ENCODE measurements around the gene OFD1. TPM values are rescaled to one million over a fixed set of nuclear protein-coding genes. Genes with fewer than 3 reads are reported as not detected.

OFD1 gene
- total RNA-seq, 1 donor from 2014 or later = 15.9 TPM

DNA sequence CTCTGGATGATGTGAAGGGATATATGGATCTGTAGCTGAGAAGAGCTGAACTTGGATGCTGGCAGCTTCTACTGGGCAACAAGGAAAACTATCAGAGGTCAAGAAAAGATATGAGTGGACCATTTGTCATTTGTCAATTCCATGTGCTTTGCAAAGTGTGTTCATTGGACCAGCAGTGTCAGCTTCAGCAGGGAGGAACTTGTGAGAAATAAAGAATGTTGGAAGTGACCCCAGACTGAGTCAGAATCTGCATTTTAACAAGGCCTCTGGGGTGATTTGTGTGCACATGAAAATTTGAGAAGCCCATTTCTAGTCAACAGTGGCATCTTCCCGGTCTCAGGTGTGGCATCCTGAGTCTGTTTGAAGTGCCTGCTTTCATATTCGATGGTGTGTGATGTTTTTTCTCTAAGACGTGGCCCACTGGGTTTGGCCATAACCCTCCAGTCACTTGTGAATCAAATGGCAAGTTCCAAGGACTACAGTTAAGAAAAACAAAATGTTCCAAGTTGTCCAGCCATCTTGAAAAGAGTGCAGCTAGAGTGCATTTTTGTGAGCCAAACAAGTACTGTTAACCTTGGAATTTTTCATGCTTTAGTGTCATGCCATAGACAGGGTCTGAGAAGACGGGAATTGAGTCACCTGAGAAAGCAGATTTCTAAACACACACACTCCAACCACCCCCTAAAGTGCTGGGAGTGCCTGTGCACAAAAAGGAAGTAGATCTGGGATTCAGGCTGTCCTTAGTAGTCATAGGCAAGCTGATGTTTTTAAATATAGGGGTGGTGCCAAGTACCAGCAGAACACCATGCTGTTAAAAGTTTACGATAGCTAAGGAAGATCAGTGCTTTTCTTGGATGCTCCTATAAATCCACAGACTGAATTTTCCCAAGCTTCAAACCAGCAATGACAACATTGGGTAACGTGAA, 55.9 kb downstream of the OFD1 start:
- DNase-seq (ENCODE audit: low spot score in 2 of 2) = no peak
- no peak for FAIRE-seq

- FAIRE-seq (no peak), DNase-seq (ENCODE audit: low spot score in 2 of 2) (no peak)
Measured at GRCh38 chrX:13791145-13791544, 56.6 kb downstream of the OFD1 start.

- DNase-seq (ENCODE audit: low spot score in 2 of 2) = peak in 1 of 2 donors; percentile 9
- FAIRE-seq = peak; percentile 3
Measured at GRCh38 chrX:13791559-13791958, 57.0 kb downstream of the OFD1 start.

DNA sequence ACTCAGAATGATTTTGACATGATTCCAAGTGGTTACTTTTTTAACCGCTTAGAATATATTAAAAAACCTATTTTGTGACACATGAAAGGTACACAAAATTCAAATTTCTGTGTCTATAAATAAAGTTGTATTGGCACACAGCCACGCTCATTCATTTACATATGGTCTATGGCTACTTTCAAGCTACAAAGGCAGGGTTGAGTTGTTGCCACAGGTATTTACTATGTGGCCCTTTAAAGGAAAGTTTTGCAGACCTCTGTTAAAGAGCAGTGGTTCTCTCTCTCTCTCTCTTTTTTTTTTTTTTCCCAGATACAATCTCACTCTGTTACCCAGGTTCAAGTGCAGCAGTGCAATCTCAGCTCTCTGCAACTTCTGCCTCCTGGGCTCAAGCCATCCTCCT, 59.3 kb downstream of the OFD1 start:
- FAIRE-seq (no peak), DNase-seq (ENCODE audit: low spot score in 2 of 2) (no peak)

GRCh38 chrX:13794417-13794816, 59.9 kb downstream of the OFD1 start:
- FAIRE-seq (no peak), DNase-seq (ENCODE audit: low spot score in 2 of 2) (no peak)

DNA sequence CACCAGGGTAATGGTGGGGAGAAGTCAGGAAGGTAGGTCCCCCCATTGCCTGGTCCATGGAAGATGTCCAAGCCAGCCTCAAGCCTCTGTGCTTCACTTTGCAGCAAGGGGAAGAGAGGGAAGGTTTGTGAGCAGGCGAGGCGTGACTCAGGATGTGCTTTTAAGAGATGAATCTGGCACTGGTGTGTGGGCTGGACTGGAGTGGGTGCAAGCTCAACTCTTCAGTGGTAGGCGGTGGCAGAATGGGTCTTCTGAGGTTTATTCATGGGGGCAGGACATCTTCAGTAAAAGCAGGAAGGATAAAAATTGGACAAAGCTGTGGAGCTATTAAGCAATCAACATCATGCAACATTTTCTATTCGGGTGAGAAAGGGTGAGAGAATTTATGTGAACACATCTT, 63.0 kb downstream of the OFD1 start:
- FAIRE-seq = no peak
- DNase-seq (ENCODE audit: low spot score in 2 of 2) = no peak

GRCh38 chrX:13798184-13798583, 63.6 kb downstream of the OFD1 start:
- FAIRE-seq = no peak
- no peak for DNase-seq (ENCODE audit: low spot score in 2 of 2)

- no peak for FAIRE-seq
- no peak for DNase-seq (ENCODE audit: low spot score in 2 of 2)
Measured at GRCh38 chrX:13803116-13803515, 68.6 kb downstream of the OFD1 start.

DNA sequence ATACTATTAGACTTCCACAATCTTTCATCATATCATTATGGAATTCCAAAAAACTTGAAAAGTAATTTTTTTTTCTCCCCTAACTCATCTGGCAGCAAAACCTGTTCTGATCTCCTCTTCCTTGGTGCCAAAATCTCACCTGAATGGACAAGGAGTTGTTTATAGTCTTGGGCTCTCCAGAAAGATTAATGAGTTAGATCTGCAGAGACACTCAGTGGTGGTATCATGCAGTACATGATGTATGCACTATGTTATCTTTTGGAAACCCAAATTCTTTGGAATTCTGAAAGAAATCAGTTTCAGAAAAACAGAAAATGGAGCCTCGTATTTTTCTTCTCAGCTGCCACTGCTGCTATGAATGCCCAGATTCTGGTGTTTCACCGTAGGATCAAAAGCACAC, 70.7 kb downstream of the OFD1 start:
- DNase-seq (ENCODE audit: low spot score in 2 of 2) (no peak), FAIRE-seq (no peak)

- DNase-seq (ENCODE audit: low spot score in 2 of 2) (no peak), FAIRE-seq (no peak)
Measured at GRCh38 chrX:13808293-13808692, 73.7 kb downstream of the OFD1 start.

GRCh38 chrX:13808865-13809264, 74.3 kb downstream of the OFD1 start:
- FAIRE-seq (no peak), DNase-seq (ENCODE audit: low spot score in 2 of 2) (no peak)

- no peak for FAIRE-seq
- no peak for DNase-seq (ENCODE audit: low spot score in 2 of 2)
Measured at GRCh38 chrX:13815664-13816063, 81.1 kb downstream of the OFD1 start.

GRCh38 chrX:13816176-13816575, 81.6 kb downstream of the OFD1 start:
- no peak for DNase-seq (ENCODE audit: low spot score in 2 of 2)

DNA sequence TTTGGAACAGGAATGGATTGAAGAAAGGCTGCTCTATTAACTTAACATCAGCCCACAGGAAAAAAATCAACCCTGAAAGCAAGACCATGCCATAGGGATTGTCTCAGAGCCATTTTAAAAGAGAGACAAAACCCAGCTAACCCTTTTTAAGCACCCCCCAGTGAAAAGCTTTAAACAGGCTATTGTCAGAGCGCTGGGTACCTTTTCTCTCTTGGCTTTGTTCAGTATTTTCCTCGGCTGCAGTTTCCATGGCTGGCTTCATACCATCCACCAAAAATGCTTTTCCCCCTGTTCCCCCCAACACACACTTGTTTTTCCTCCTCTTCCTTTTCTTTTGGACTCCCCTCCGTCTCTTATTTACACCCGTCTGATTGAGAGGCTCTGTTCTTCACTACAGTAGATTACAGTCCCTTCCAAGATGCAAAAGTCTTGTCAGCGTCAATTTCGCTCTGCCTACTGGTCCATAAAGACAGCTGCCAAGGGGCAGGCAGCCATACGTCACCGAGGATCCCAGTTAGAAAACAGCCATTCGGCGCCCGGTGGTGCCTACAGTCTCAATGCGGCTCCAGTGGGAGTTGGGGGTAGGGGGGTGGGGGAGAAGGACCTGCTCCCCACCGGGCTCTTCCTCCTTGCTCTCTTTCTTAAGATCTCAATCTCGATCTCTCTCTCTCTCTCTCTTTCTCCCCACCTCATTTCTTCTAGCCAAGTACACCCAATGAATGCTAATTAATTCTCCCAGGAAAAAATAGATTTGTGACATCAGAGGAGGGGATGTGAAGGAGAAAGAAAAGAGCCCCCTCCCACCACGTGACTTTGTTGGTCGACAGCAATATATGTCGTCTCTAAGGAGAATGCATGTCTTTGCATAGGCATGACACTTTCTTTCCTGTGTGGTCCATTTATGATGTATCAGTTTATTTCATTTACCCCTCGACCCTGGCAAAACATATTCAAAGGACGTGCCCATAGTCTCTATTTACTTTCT, 82.4 kb downstream of the OFD1 start, which contains the start of gene GPM6B:
Gene GPM6B (minus strand): TSS at position 451 of the 985 bp plus-strand sequence. CDS start 189 bp downstream, at position 262.
- DNase-seq (ENCODE audit: low spot score in 2 of 2) = no peak

More at GRCh38 chrX:13816176-13816575, 81.6 kb downstream of the OFD1 start:
- FAIRE-seq = no peak

More for the DNA sequence above, 82.4 kb downstream of the OFD1 start, which contains the start of gene GPM6B:
- FAIRE-seq = no peak

Other genes starting within 250 kb of the OFD1 start
- gene EGFL6, start 165.1 kb upstream of the OFD1 start, total RNA-seq = 0.82 TPM
- 15.5 TPM for gene TCEANC, start 81.6 kb upstream of the OFD1 start, total RNA-seq
- gene RAB9A, start 45.6 kb upstream of the OFD1 start, total RNA-seq = 19.2 TPM
- gene TRAPPC2, start 128 bp upstream of the OFD1 start, total RNA-seq = 76.6 TPM
- gene GPM6B, start 82.3 kb downstream of the OFD1 start, total RNA-seq = 380 TPM